GM23338 (cell line): ENCODE results near the gene SYPL1. TPM values are rescaled to one million over a fixed set of nuclear protein-coding genes. Genes with fewer than 3 reads are reported as not detected.

Experiments used
- ATAC-seq: fragments of 200-7000 bp; cut with Tn5 transposase; 3 replicates; pipeline ENCODE4 v1.9.1; 2020
- DNase-seq: peaks from one replicate; pipeline ENCODE4 v3.0.0-alpha.2; 2015; ENCODE audit warnings: low spot score
- H2AFZ ChIP-seq: fragments of 200-600 bp; sonication (generic); 2 replicates; pipeline ENCODE4 v1.8.0; 2016; ENCODE audit warnings: antibody characterized with exemption, mild to moderate bottlenecking, moderate library complexity
- H3F3A ChIP-seq: fragments of 200-600 bp; sonication (generic); replicated peaks from 2 replicates; pipeline ENCODE4 v1.8.0; 2017; ENCODE audit warnings: antibody characterized with exemption, mixed run types, low read depth
- H3K27ac ChIP-seq: fragments of 200-600 bp; sonication (generic); 2 replicates; pipeline ENCODE4 v1.6.1; 2016; ENCODE audit warnings: low read depth
- H3K27me3 ChIP-seq: fragments of 200-600 bp; sonication (generic); 2 replicates; pipeline ENCODE4 v1.8.0; 2016; ENCODE audit warnings: mild to moderate bottlenecking, mixed run types, moderate library complexity; ENCODE audit not compliant: insufficient read depth
- H3K36me3 ChIP-seq: fragments of 200-600 bp; sonication (generic); 2 replicates; pipeline ENCODE4 v1.8.0; 2016; ENCODE audit warnings: mild to moderate bottlenecking; ENCODE audit not compliant: insufficient read depth
- H3K4me1 ChIP-seq: fragments of 200-600 bp; sonication (generic); 2 replicates; pipeline ENCODE4 v1.8.0; 2016; ENCODE audit warnings: mild to moderate bottlenecking, moderate library complexity; ENCODE audit not compliant: insufficient read depth
- H3K4me2 ChIP-seq: fragments of 200-600 bp; sonication (generic); 2 replicates; pipeline ENCODE4 v1.7.1; 2017; ENCODE audit warnings: mixed run types
- H3K4me3 ChIP-seq: fragments of 200-600 bp; sonication (generic); 2 replicates; pipeline ENCODE4 v1.6.1; 2016; ENCODE audit warnings: mixed run types
- H3K79me2 ChIP-seq: fragments of 200-600 bp; sonication (generic); replicated peaks from 2 replicates; pipeline ENCODE4 v1.8.0; 2017; ENCODE audit warnings: mild to moderate bottlenecking; ENCODE audit not compliant: insufficient read depth
- H3K9me2 ChIP-seq: fragments of 200-600 bp; sonication (generic); 2 replicates; pipeline ENCODE4 v1.8.0; 2017; ENCODE audit not compliant: insufficient read depth
- H4K20me1 ChIP-seq: fragments of 200-600 bp; sonication (generic); replicated peaks from 2 replicates; pipeline ENCODE4 v1.8.0; 2017; ENCODE audit warnings: mild to moderate bottlenecking; ENCODE audit not compliant: insufficient read depth
- H3K27ac Mint-ChIP-seq: 2 replicates; pipeline ENCODE4 v1.8.0; 2020; ENCODE audit warnings: inconsistent platforms, mild to moderate bottlenecking, moderate library complexity, mixed read lengths
- H3K27me3 Mint-ChIP-seq: 3 replicates; pipeline ENCODE4 v1.8.0; 2022; ENCODE audit warnings: low read depth, mild to moderate bottlenecking, moderate library complexity, mixed read lengths, inconsistent platforms; ENCODE audit not compliant: insufficient read depth, poor library complexity
- H3K36me3 Mint-ChIP-seq: 3 replicates; pipeline ENCODE4 v1.8.0; 2021; ENCODE audit warnings: low read depth, mild to moderate bottlenecking, inconsistent platforms, moderate library complexity, mixed read lengths
- H3K4me1 Mint-ChIP-seq: 3 replicates; pipeline ENCODE4 v1.8.0; 2020; ENCODE audit warnings: mild to moderate bottlenecking, inconsistent platforms, mixed read lengths
- H3K4me3 Mint-ChIP-seq: 3 replicates; pipeline ENCODE4 v1.8.0; 2021; ENCODE audit warnings: moderate library complexity, mild to moderate bottlenecking, inconsistent platforms, mixed read lengths
- H3K9me3 Mint-ChIP-seq: 3 replicates; pipeline ENCODE4 v1.8.0; 2020; ENCODE audit warnings: moderate library complexity, mild to moderate bottlenecking, inconsistent platforms, mixed read lengths
- CREB1 ChIP-seq: fragments of 250-450 bp; sonication (Bioruptor Pico); IDR thresholded peaks from 2 replicates; pipeline ENCODE4 v1.5.0; 2020; ENCODE audit warnings: low read depth, mild to moderate bottlenecking, moderate library complexity
- EZH2 ChIP-seq: fragments of 200-600 bp; sonication (generic); IDR thresholded peaks from one replicate; pipeline ENCODE4 v1.8.0; 2017; ENCODE audit warnings: antibody characterized with exemption, mild to moderate bottlenecking, low read depth; ENCODE audit not compliant: unreplicated experiment
- EZH2phosphoT487 ChIP-seq: fragments of 200-600 bp; sonication (generic); IDR thresholded peaks from one replicate; pipeline ENCODE4 v1.8.1; 2018; ENCODE audit warnings: antibody characterized with exemption; ENCODE audit not compliant: unreplicated experiment
- JUNB ChIP-seq: IDR thresholded peaks from one replicate; pipeline ENCODE4 v1.6.1; 2016; ENCODE audit warnings: antibody characterized with exemption; ENCODE audit not compliant: unreplicated experiment
- NANOG ChIP-seq: IDR thresholded peaks from 2 replicates; pipeline ENCODE4 v1.6.1; 2016; ENCODE audit warnings: antibody characterized with exemption, borderline replicate concordance
- POLR2AphosphoS5 ChIP-seq: IDR thresholded peaks from 2 replicates; pipeline ENCODE4 v1.6.1; 2016; ENCODE audit warnings: antibody characterized with exemption, low read depth
- ZNF114 ChIP-seq: fragments of 250-450 bp; sonication (Bioruptor Pico); IDR thresholded peaks from 2 replicates; pipeline ENCODE4 v1.5.0; 2020; ENCODE audit warnings: mild to moderate bottlenecking, moderate library complexity
- ZNF331 ChIP-seq: fragments of 250-450 bp; sonication (Bioruptor Pico); IDR thresholded peaks from 2 replicates; pipeline ENCODE4 v1.5.0; 2020; ENCODE audit warnings: low read depth, mild to moderate bottlenecking, moderate library complexity
- polyA plus RNA-seq: library from polyadenylated mRNA; unstranded; fragments of >200 nt; fragmentation: Nextera tagmentation; extraction: Ambion mirVana; gene quantifications from 2 replicates; pipeline ENCODE4 v1.2.1, GENCODE V29; 2016
- total RNA-seq: library from RNA; depleted of rRNA; stranded (reverse); fragments of >200 nt; shearing (Covaris generic); gene quantifications from 2 replicates; pipeline ENCODE4 v1.2.3, GENCODE V29; 2014
- TF ChIP-seq, protein P1 (sequence below), 2 experiments: fragments of 200-600 bp in 1 of 2; sonication (generic) in 1 of 2; conservative IDR thresholded peaks; 2 replicates each; pipeline versions ENCODE4 v1.5.1 to v1.6.1; 2016 to 2017; ENCODE audit warnings: antibody characterized with exemption in 2 of 2, low read depth in 2 of 2, mild to moderate bottlenecking in 2 of 2, moderate library complexity in 1 of 2
- TF ChIP-seq, protein P2 (sequence below): IDR thresholded peaks from one replicate; pipeline ENCODE4 v1.6.1; 2018; ENCODE audit warnings: antibody characterized with exemption; ENCODE audit not compliant: unreplicated experiment
- TF ChIP-seq, protein P3 (sequence below): IDR thresholded peaks from 2 replicates; pipeline ENCODE4 v1.6.1; 2016; ENCODE audit warnings: antibody characterized with exemption

Gene SYPL1
- total and polyA plus RNA-seq, 2 experiments from 2014 or later: 39.3 to 52.7 TPM

DNA sequence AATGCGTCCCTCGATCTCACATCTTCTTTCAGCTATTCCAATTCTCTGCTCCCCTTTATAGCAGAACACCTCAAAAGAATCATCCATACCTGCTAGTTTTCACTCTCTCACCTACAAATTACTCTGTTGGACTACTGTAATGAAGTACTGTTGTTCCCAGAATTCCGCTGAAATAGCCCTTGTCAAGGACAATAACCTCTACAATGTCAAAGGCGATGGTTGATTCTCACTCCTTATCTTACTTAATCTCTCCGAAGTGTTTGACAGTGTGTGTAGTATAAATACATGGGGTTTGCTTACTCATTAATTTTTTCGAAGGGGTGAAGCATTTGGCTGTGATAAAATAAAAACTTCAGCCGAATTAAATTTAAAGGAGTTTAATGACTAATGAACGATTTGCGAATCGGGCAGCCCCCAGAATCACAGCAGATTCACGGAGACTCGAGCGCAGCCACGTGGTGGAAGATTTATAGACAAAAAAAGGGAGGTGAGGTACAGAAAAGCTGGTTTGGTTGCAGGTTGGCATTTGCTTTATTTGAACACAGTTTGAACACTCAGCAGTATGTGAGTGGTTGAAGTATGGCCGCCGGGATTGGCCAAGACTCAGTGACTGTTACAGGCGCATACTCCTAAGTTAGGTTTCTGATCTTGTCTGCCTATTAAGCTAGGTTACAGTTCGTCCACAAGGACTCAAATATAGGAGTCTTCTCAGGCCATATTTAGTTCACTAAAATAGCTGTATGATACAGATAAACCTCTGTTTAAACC, 29.8 kb downstream of the SYPL1 start:
- Histone ChIP-seq H3K27ac (no peak overlapping the region), H4K20me1 (no peaks in the 10 kb centered on the region), H3K9me2 (no peaks in the 10 kb centered on the region), H3K27me3 (no peaks in the 10 kb centered on the region), H3K4me1 (no peaks in the 10 kb centered on the region), H3K4me2 (no peak overlapping the region), H2AFZ (no peak overlapping the region), H3K79me2 (no peaks in the 10 kb centered on the region), H3F3A (no peaks in the 10 kb centered on the region), H3K36me3 (no peaks in the 10 kb centered on the region), H3K4me3 (no peak overlapping the region)
- H3K36me3 Mint-ChIP-seq: no peaks in the 10 kb centered on the region
- no peak overlapping the region for H3K4me3 Mint-ChIP-seq
- peaks cover 4% of the 10 kb centered on the region for H3K27me3 Mint-ChIP-seq
- H3K4me1 Mint-ChIP-seq: no peaks in the 10 kb centered on the region
- no peak overlapping the region for H3K27ac Mint-ChIP-seq
- no peaks in the 10 kb centered on the region for H3K9me3 Mint-ChIP-seq
- ATAC-seq: no peak
- no peak for DNase-seq
- no peak for TF ChIP-seq NANOG
- no peak for TF ChIP-seq POLR2AphosphoS5
- TF ChIP-seq, protein P1, sequence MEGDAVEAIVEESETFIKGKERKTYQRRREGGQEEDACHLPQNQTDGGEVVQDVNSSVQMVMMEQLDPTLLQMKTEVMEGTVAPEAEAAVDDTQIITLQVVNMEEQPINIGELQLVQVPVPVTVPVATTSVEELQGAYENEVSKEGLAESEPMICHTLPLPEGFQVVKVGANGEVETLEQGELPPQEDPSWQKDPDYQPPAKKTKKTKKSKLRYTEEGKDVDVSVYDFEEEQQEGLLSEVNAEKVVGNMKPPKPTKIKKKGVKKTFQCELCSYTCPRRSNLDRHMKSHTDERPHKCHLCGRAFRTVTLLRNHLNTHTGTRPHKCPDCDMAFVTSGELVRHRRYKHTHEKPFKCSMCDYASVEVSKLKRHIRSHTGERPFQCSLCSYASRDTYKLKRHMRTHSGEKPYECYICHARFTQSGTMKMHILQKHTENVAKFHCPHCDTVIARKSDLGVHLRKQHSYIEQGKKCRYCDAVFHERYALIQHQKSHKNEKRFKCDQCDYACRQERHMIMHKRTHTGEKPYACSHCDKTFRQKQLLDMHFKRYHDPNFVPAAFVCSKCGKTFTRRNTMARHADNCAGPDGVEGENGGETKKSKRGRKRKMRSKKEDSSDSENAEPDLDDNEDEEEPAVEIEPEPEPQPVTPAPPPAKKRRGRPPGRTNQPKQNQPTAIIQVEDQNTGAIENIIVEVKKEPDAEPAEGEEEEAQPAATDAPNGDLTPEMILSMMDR (conservative IDR thresholded peaks at IDR 0.05; ENCODE audit: low read depth in 2 of 2): no peak
- TF ChIP-seq ZNF331 (CRISPR knock-in tag): no peak
- TF ChIP-seq JUNB: no peak
- TF ChIP-seq CREB1: no peak
- no peak for TF ChIP-seq ZNF114 (CRISPR knock-in tag)
- no peak for TF ChIP-seq EZH2
- TF ChIP-seq EZH2phosphoT487: no peak
- TF ChIP-seq, protein P2, sequence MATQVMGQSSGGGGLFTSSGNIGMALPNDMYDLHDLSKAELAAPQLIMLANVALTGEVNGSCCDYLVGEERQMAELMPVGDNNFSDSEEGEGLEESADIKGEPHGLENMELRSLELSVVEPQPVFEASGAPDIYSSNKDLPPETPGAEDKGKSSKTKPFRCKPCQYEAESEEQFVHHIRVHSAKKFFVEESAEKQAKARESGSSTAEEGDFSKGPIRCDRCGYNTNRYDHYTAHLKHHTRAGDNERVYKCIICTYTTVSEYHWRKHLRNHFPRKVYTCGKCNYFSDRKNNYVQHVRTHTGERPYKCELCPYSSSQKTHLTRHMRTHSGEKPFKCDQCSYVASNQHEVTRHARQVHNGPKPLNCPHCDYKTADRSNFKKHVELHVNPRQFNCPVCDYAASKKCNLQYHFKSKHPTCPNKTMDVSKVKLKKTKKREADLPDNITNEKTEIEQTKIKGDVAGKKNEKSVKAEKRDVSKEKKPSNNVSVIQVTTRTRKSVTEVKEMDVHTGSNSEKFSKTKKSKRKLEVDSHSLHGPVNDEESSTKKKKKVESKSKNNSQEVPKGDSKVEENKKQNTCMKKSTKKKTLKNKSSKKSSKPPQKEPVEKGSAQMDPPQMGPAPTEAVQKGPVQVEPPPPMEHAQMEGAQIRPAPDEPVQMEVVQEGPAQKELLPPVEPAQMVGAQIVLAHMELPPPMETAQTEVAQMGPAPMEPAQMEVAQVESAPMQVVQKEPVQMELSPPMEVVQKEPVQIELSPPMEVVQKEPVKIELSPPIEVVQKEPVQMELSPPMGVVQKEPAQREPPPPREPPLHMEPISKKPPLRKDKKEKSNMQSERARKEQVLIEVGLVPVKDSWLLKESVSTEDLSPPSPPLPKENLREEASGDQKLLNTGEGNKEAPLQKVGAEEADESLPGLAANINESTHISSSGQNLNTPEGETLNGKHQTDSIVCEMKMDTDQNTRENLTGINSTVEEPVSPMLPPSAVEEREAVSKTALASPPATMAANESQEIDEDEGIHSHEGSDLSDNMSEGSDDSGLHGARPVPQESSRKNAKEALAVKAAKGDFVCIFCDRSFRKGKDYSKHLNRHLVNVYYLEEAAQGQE: no peak
- TF ChIP-seq, protein P3, sequence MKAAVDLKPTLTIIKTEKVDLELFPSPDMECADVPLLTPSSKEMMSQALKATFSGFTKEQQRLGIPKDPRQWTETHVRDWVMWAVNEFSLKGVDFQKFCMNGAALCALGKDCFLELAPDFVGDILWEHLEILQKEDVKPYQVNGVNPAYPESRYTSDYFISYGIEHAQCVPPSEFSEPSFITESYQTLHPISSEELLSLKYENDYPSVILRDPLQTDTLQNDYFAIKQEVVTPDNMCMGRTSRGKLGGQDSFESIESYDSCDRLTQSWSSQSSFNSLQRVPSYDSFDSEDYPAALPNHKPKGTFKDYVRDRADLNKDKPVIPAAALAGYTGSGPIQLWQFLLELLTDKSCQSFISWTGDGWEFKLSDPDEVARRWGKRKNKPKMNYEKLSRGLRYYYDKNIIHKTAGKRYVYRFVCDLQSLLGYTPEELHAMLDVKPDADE: no peak
